Stimulated activated CD4-positive, alpha-beta T cell treated with anti-CD3 and anti-CD28 coated beads, Interleukin-4, amount 100 ng/mL, for 1 hour (primary cell): ENCODE results near the gene CYP2U1.
A peak's percentile ranks its signal among the peaks of the same experiment; 100 is the strongest.

Experiments used
- DNase-seq: peaks from one replicate; pipeline ENCODE4 v3.0.0-alpha.2; 2020

Gene CYP2U1

GRCh38 chr4:107987916-107988762 lies 56.8 kb downstream of the CYP2U1 start:
- DNase-seq: no peak

GRCh38 chr4:107988763-107989035 lies 57.4 kb downstream of the CYP2U1 start:
- DNase-seq: no peak

DNA sequence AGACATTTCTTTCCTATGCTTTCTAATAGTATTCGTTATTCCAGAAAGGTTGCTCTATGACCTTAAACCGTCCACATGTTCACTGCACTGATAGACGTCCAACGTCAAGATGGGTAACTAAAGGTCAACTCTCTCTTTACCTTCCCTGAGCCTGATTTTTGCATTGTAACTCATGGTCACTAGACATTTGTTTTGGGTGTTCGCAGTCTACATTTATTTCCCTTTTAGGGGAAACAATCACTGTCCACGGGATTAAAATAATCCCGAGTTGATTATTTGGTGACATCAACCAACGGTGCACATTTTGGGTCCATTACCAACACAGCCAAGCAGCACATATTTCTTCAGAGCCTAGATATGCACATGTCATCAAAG lies 57.8 kb downstream of the CYP2U1 start:
- no peak for DNase-seq

GRCh38 chr4:107989537-107990386 lies 58.4 kb downstream of the CYP2U1 start, which contains the start of gene HADH:
Gene HADH, plus strand, starts transcription at chr4:107989889. Its CDS starts 44 bp downstream, at chr4:107989933.
- DNase-seq: peak; percentile 94

DNA sequence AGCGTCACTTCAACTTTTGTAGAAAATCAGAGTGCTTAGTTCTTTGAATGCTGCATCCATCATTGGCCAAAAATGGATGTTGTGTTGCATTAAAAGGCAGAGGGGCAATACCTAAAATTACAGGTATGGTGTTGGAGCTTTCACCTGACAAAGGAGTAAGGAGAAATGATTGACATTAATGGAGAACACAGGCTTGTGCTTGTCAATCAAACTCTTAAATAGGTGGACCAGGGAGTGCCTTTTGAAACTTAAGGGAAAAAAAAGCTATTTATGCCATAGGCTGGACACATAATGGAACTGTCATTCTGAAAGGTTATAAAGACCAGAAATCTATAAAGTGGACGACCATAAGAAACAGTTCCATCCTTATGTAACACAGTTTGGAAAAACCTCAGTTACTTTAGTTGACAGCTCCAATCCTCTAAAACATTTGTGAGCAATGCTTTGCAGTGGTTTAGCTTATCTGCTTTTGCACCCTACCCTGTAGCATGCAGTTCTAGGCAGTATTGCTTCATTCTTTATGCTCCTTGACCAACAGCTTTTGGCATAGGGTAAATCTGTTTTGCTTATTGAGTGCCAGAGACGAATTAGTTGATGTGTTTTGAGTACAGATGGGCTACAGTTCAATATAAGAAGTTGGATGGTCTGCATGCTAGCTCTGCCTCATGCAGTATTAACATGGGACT lies 60.7 kb downstream of the CYP2U1 start:
- DNase-seq: no peak

DNA sequence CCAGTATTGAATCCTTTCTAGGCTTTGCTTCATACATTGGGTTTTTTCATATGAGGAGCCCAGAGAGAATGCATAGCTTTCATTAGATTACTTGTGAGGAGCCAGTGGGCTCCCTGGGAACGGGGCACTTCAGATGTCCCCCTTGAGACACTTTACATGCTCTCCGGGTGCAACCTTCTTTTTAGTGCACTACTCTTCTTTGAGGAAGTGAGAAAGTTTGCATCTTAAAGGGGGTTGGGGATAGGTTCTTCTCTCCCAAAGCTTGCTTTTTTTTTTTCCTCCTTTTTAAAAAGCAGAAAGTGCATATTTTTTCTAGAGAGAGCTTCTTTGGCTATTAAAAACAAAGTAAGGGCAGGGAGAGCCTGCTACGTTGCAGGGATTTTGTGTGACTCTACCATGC lies 62.6 kb downstream of the CYP2U1 start:
- no peak for DNase-seq

DNA sequence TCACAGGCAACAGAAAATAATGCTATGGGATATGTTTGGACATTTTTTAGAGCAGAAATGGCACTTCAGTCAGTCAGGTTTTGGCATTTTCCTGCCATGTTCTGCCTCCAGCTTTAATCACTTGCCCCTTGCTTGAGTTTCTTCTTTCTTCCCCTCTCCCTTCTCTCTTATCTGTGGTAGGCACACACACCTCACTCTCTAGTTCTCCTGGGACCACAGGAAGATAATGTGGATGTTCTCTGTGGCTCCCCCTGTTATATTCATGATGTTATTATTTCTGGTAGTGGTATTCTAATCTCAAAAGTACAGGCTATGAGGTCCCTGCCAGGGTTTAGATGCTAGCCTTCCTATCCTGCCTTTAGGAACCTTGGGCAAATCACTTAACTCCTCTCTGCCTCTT lies 63.5 kb downstream of the CYP2U1 start:
- no peak for DNase-seq

DNA sequence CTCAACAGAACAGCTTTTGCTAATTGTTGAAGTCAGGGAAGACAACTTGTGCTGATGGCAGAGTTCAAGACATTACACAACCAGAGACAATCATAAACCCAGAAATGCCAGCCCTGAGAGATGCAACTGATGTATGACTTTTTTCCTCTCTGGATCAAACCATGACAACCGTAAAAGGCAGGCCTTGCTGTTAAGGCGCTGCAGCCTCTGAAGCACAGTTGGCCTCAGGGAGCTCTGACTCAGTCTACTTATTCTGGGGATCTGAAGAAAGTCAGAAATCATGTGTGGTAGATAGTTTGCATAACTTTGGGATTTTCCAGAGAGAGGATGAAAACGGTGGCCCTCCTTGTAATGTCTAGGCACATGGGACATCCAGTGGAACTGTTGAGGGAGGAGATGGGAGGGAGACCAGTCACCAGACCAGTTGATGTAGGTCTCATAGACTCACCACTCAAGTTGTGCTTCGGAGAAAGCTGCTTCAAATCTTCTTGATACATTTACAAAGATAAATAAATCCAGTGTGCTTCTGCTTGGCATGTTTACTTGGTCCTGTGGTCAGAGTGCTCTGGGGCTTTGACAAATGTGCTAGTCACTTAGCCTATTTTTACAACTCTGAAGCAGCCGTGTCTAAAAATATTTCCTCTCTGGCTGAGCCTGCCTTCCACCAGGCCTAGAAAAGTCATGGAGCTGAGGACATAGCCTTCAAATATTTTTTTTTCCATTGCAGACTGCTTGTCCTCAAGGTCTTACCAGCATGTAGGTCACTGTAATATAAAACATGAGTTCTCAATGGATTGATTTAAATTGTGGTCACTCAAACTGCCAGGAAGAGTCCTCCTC lies 65.8 kb downstream of the CYP2U1 start:
- DNase-seq: no peak

DNA sequence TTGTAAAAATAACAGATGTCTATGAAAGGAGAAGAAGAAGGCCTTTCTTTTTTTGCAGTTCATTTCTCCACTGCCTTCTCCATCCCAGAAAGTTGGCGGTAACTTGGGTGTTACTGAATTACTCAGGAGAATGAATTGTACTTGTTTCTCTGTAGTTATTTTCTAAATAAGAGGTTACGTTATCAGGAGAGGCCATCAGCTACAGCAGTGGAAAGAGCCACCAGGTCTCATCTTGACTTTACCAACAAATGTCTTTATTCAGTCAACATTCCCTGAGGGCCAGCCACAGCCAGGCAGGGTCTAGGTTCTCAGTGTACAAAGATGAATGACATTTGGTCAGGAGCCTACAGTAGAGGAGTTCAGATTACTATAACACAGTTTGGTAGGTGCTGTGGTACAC lies 66.4 kb downstream of the CYP2U1 start:
- no peak for DNase-seq

DNA sequence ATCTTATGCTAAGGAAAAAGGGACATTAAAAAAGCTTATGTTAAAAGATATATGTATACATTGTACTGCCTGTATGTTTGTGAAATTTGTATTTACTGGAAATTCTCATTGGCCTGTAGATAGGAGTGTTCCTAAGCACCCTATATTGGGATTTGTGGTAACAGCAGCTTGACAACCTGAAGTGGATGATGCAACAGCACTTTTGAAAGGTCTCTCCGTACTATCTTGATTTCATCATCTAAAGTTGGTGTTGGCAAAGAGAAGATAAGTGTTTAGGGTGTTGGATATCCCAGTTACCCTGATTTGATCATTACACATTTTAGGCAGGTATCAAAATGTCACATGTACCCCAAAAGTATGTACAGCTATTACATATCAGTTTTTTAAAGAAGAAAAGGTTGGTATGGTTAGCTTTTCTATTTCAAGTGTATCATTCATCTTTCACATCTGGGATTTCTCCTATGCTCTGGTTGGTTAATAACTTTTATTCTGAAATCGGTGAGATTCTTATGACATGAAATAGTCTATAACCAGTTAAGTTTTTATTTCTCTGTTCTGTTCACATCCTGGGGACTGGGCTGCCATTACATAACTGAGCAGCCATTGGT lies 68.7 kb downstream of the CYP2U1 start:
- DNase-seq: no peak

- DNase-seq: no peak
Measured at GRCh38 chr4:108001540-108002135, 70.3 kb downstream of the CYP2U1 start.
